Body of pancreas (tissue), 4 donors: ENCODE data around the gene TRIM32. TPM values are rescaled to one million over a fixed set of nuclear protein-coding genes. Genes with fewer than 3 reads are reported as not detected.

ENCODE experiments used
- ATAC-seq: fragments of 150-250 bp; one replicate; pipeline ENCODE4 v1.9.1; 2016
- DNase-seq, 4 donors: peaks; one replicate each; pipeline ENCODE4 v3.0.0-alpha.2; 2019
- H3K27ac ChIP-seq, 4 donors: fragments of 200-600 bp; sonication (generic); 1 replicate in 3 of 4; 2 replicates in 1 of 4; pipeline versions ENCODE4 v1.5.1 to v1.6.1; 2016 to 2019; ENCODE audit warnings: mild to moderate bottlenecking in 1 of 4, mixed read lengths in 1 of 4, moderate library complexity in 1 of 4
- H3K27me3 ChIP-seq, 2 donors: fragments of 200-600 bp; sonication (generic); one replicate each; pipeline ENCODE4 v1.6.0; 2016; ENCODE audit warnings: mild to moderate bottlenecking in 1 of 2
- H3K36me3 ChIP-seq, 2 donors: fragments of 200-600 bp; sonication (generic); replicated peaks in 1 of 2; 2 replicates each; pipeline ENCODE4 v1.5.1; 2016; ENCODE audit warnings: low read depth in 2 of 2; ENCODE audit not compliant: insufficient read depth in 1 of 2
- H3K4me1 ChIP-seq: fragments of 200-600 bp; sonication (generic); one replicate; pipeline ENCODE4 v1.6.0; 2016
- H3K4me3 ChIP-seq, 2 donors: fragments of 200-600 bp; sonication (generic); 1 replicate in 1 of 2; 2 replicates in 1 of 2; pipeline ENCODE4 v1.5.1; 2016 to 2019
- H3K9me3 ChIP-seq, 3 donors: fragments of 200-600 bp; sonication (generic); 1 replicate in 2 of 3; 2 replicates in 1 of 3; pipeline ENCODE4 v1.5.1; 2016
- CTCF ChIP-seq, 7 experiments: fragments of 450-650 bp in 4 of 7; fragments of 200-600 bp in 3 of 7; sonication (generic) in 3 of 7; IDR thresholded peaks; one replicate each; pipeline ENCODE4 v1.5.1; 2016 to 2019; ENCODE audit warnings: antibody characterized with exemption in 7 of 7
- POLR2A ChIP-seq, 3 donors: fragments of 450-650 bp; IDR thresholded peaks; one replicate each; pipeline ENCODE4 v1.6.1; 2016; ENCODE audit warnings: antibody characterized with exemption in 3 of 3, mild to moderate bottlenecking in 2 of 3
- WGBS, 2 donors: methylation state at CpG; one replicate each; pipeline ENCODE4 v1.1.5; 2017; 5-methylcytosine and 5-hydroxymethylcytosine counted together
- intact Hi-C: fragments of 100-400 bp; cut with DNase I; formaldehyde crosslinking; loops from one replicate; pipeline ENCODE4 v1.15.1; 2023
- total RNA-seq, 2 donors: library from RNA; depleted of rRNA; stranded (reverse); fragments of >200 nt; gene quantifications; one replicate each; pipeline ENCODE4 v1.1.0, GENCODE V29; 2016

The TRIM32 gene
- total RNA-seq, 2 donors from 2014 or later = 8.6 to 12.2 TPM

- H3K36me3 ChIP-seq = no peaks in the 10 kb centered on the region
- WGBS, 2 donors = 59 to 77% methylated on average over 3 of the region's 3 CpGs
- no peak for DNase-seq
- H3K27me3 ChIP-seq = no peaks in the 10 kb centered on the region
- intact Hi-C loops = loop anchor here (10.0 kb wide), 1 partner anchor 1059 kb away; no protein-coding TSS in a partner anchor
- no peak for ATAC-seq
- H3K4me3 ChIP-seq = no peak overlapping the region
- no peaks in the 10 kb centered on the region for H3K4me1 ChIP-seq
- no peaks in the 10 kb centered on the region for H3K9me3 ChIP-seq
- TF ChIP-seq CTCF (IDR thresholded peaks at IDR 0.05) = no peak
- no peak for TF ChIP-seq POLR2A (IDR thresholded peaks at IDR 0.05)
- H3K27ac ChIP-seq = no peak overlapping the region
Observed at GRCh38 chr9:116654059-116654355, 33.1 kb upstream of the TRIM32 start.

- no peak overlapping the region for H3K4me3 ChIP-seq
- no peaks in the 10 kb centered on the region for H3K9me3 ChIP-seq
- no peaks in the 10 kb centered on the region for H3K36me3 ChIP-seq
- H3K27me3 ChIP-seq = no peaks in the 10 kb centered on the region
- no peak for ATAC-seq
- no peaks in the 10 kb centered on the region for H3K4me1 ChIP-seq
- no peak for TF ChIP-seq CTCF (IDR thresholded peaks at IDR 0.05)
- TF ChIP-seq POLR2A (IDR thresholded peaks at IDR 0.05) = no peak
- 84 to 87% methylated on average over 5 of the region's 5 CpGs for WGBS, 2 donors
- no peak overlapping the region for H3K27ac ChIP-seq
- DNase-seq = no peak
- intact Hi-C loops = loop anchor here (10.0 kb wide), 1 partner anchor 1062 kb away; no protein-coding TSS in a partner anchor
Observed at GRCh38 chr9:116656501-116656971, 30.6 kb upstream of the TRIM32 start.

- H3K9me3 ChIP-seq = no peaks in the 10 kb centered on the region
- 72 to 90% methylated on average over 2 of the region's 2 CpGs for WGBS, 2 donors
- no peak for ATAC-seq
- TF ChIP-seq POLR2A (IDR thresholded peaks at IDR 0.05) = no peak
- TF ChIP-seq CTCF (IDR thresholded peaks at IDR 0.05) = no peak
- no peaks in the 10 kb centered on the region for H3K27me3 ChIP-seq
- no peak overlapping the region for H3K4me3 ChIP-seq
- no peak overlapping the region for H3K27ac ChIP-seq
- intact Hi-C loops = loop anchor here (10.0 kb wide), 1 partner anchor 1062 kb away; no protein-coding TSS in a partner anchor
- no peak for DNase-seq
- H3K4me1 ChIP-seq = no peaks in the 10 kb centered on the region
- no peaks in the 10 kb centered on the region for H3K36me3 ChIP-seq
Observed at GRCh38 chr9:116656977-116657376, 30.1 kb upstream of the TRIM32 start.

- H3K4me1 ChIP-seq = no peaks in the 10 kb centered on the region
- no peak overlapping the region for H3K27ac ChIP-seq
- WGBS, 2 donors = 100% methylated on average over 2 of the region's 2 CpGs
- no peaks in the 10 kb centered on the region for H3K27me3 ChIP-seq
- TF ChIP-seq POLR2A (IDR thresholded peaks at IDR 0.05) (no peak), CTCF (IDR thresholded peaks at IDR 0.05) (no peak)
- H3K9me3 ChIP-seq = no peaks in the 10 kb centered on the region
- H3K4me3 ChIP-seq = no peak overlapping the region
- no peaks in the 10 kb centered on the region for H3K36me3 ChIP-seq
- no peak for DNase-seq
- intact Hi-C loops = loop anchor here (10.0 kb wide), 1 partner anchor 1063 kb away; no protein-coding TSS in a partner anchor
- no peak for ATAC-seq
Observed at GRCh38 chr9:116658265-116658664, 28.8 kb upstream of the TRIM32 start.
